Smooth muscle cell (in vitro differentiated cells): ENCODE results near the gene RALGDS. TPM values are rescaled to one million over a fixed set of nuclear protein-coding genes. Genes with fewer than 3 reads are reported as not detected.
"Not testable (repeated sequence)": the region's sequence is repeated elsewhere in the genome, so short reads cannot be mapped to it uniquely, and the experiment has no call there.

Experiments
- DNase-seq: peaks from one replicate; lab custom pipeline; 2025; ENCODE audit not compliant: unreplicated experiment; lab: John Stamatoyannopoulos, UW
- H2AFZ ChIP-seq: fragments of 200-600 bp; sonication (generic); 2 replicates; pipeline ENCODE4 v1.6.0; 2016; ENCODE audit warnings: antibody characterized with exemption, low read depth, mild to moderate bottlenecking
- H3F3A ChIP-seq: fragments of 200-600 bp; sonication (generic); 2 replicates; pipeline ENCODE4 v1.6.0; 2017; ENCODE audit warnings: antibody characterized with exemption, low read depth
- H3K27ac ChIP-seq: fragments of 200-600 bp; sonication (generic); 2 replicates; pipeline ENCODE4 v1.5.1; 2016; ENCODE audit warnings: low read depth, mild to moderate bottlenecking
- H3K27me3 ChIP-seq: fragments of 200-600 bp; sonication (generic); 2 replicates; pipeline ENCODE4 v1.6.1; 2016; ENCODE audit warnings: low read depth, mild to moderate bottlenecking
- H3K36me3 ChIP-seq: fragments of 200-600 bp; sonication (generic); 2 replicates; pipeline ENCODE4 v1.5.1; 2016; ENCODE audit warnings: low read depth
- H3K4me1 ChIP-seq: fragments of 200-600 bp; sonication (generic); 2 replicates; pipeline ENCODE4 v1.5.1; 2016; ENCODE audit warnings: low read depth
- H3K4me2 ChIP-seq: fragments of 200-600 bp; sonication (generic); 2 replicates; pipeline ENCODE4 v1.6.0; 2016; ENCODE audit warnings: mild to moderate bottlenecking
- H3K4me3 ChIP-seq: fragments of 200-600 bp; sonication (generic); 2 replicates; pipeline ENCODE4 v1.5.1; 2016; ENCODE audit warnings: mild to moderate bottlenecking
- H3K79me2 ChIP-seq: fragments of 200-600 bp; sonication (generic); 2 replicates; pipeline ENCODE4 v1.6.0; 2016; ENCODE audit warnings: low read depth, mild to moderate bottlenecking
- H3K9ac ChIP-seq: fragments of 200-600 bp; sonication (generic); 2 replicates; pipeline ENCODE4 v1.6.0; 2016; ENCODE audit warnings: low read depth
- H3K9me3 ChIP-seq: fragments of 200-600 bp; sonication (generic); replicated peaks from 2 replicates; pipeline ENCODE4 v1.5.1; 2016; ENCODE audit warnings: low read depth
- H4K20me1 ChIP-seq: fragments of 200-600 bp; sonication (generic); 2 replicates; pipeline ENCODE4 v1.6.0; 2016; ENCODE audit warnings: low read depth
- WGBS: methylation state at CpG from one replicate; pipeline ENCODE4 v1.1.7; 2016; ENCODE audit warnings: low lambda C conversion rate; 5-methylcytosine and 5-hydroxymethylcytosine counted together
- polyA plus RNA-seq: library from polyadenylated mRNA; unstranded; fragments of >200 nt; fragmentation: Nextera tagmentation; extraction: Ambion mirVana; gene quantifications from 2 replicates; pipeline ENCODE4 v1.2.1, GENCODE V29; 2016
- total RNA-seq: library from RNA; depleted of rRNA; stranded (reverse); fragments of >200 nt; gene quantifications from 2 replicates; pipeline ENCODE4 v1.2.3, GENCODE V29; 2014
- TF ChIP-seq, protein P1 (sequence below): fragments of 200-600 bp; sonication (generic); IDR thresholded peaks from 2 replicates; pipeline ENCODE4 v1.5.1; 2017; ENCODE audit warnings: borderline replicate concordance, mild to moderate bottlenecking, antibody characterized with exemption; ENCODE audit not compliant: insufficient read depth, poor library complexity, severe bottlenecking

RALGDS gene
- total and polyA plus RNA-seq, 2 experiments from 2014 or later: 27.8 to 37.7 TPM

DNA sequence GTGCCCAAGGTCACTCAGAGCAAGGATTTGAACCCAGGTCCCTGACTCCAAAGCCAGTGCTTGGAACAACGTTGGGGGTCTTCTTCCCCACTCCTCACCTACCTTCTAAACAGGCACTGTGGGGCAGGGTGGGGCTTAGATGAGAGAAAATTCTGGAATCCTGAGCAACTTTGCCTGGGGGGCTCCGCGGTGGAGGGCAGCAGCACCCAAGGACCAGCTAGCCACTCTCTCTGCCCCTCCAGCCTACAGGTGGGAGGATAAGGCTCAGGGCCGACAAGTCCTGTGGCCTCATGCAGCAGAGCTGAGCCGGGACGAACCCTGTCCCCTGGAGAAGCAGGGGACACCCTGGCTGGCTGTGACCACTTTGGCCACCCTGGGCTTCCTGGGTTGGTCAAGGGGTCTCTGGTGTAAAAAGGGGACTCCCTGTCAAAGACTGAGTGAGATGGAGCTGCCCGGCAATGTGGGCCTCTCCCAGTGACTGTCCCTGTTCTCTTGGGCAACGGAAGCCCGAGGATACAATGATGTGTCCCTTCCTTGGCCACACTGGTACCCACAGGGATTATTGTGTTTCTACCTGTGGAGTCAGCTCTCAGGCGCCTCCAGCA lies 32.8 kb downstream of the RALGDS start:
- H3K36me3 ChIP-seq: no peaks in the 10 kb centered on the region
- no peaks in the 10 kb centered on the region for H3K79me2 ChIP-seq
- no peak for DNase-seq
- H3K4me2 ChIP-seq: no peak overlapping the region
- H3K9me3 ChIP-seq: no peaks in the 10 kb centered on the region
- H3K4me1 ChIP-seq: no peaks in the 10 kb centered on the region
- TF ChIP-seq, protein P1, sequence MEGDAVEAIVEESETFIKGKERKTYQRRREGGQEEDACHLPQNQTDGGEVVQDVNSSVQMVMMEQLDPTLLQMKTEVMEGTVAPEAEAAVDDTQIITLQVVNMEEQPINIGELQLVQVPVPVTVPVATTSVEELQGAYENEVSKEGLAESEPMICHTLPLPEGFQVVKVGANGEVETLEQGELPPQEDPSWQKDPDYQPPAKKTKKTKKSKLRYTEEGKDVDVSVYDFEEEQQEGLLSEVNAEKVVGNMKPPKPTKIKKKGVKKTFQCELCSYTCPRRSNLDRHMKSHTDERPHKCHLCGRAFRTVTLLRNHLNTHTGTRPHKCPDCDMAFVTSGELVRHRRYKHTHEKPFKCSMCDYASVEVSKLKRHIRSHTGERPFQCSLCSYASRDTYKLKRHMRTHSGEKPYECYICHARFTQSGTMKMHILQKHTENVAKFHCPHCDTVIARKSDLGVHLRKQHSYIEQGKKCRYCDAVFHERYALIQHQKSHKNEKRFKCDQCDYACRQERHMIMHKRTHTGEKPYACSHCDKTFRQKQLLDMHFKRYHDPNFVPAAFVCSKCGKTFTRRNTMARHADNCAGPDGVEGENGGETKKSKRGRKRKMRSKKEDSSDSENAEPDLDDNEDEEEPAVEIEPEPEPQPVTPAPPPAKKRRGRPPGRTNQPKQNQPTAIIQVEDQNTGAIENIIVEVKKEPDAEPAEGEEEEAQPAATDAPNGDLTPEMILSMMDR: no peak
- no peak overlapping the region for H2AFZ ChIP-seq
- H3K27me3 ChIP-seq: no peaks in the 10 kb centered on the region
- no peak overlapping the region for H3K27ac ChIP-seq
- H3K4me3 ChIP-seq: no peak overlapping the region
- 93% methylated on average over 10 of the region's 10 CpGs for WGBS
- H3F3A ChIP-seq: no peaks in the 10 kb centered on the region
- H3K9ac ChIP-seq: no peak overlapping the region
- no peaks in the 10 kb centered on the region for H4K20me1 ChIP-seq

DNA sequence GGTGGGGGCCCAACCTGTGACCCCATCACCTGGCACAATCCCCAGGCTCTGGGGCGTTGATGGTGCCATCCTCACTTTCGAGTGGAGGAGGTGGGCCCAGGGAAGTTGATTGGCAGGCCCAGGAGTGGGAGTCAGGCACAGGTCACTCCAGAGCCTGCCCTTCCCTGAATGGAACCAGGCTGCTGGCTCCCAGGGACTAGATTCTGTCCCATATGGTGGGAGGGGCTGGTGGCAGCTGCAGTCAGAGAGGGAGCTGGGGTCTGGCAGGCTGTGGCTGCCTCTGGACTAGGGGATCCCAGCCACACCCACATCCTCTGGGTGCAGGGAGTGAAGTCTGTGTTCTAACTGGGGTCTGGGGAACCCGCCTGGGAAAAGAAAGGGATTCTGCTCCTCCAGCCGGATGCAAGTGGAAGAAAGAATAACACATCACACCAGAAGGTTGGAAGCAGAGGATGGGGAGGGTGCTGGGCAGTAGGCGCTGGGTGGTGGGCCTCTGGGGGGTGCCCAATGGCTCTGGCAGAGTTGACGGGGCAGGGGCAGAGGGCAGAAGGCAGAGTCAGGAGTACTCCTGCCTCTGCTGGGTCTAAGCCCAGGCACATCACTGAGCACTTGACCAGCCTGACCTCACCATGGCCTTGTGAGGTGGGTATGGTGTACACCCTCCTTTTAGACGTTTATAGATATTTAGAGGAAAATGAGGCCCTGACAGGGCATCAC lies 33.5 kb downstream of the RALGDS start:
- no peaks in the 10 kb centered on the region for H3K79me2 ChIP-seq
- no peaks in the 10 kb centered on the region for H3F3A ChIP-seq
- no peaks in the 10 kb centered on the region for H4K20me1 ChIP-seq
- DNase-seq: no peak
- H3K27ac ChIP-seq: no peak overlapping the region
- no peaks in the 10 kb centered on the region for H3K36me3 ChIP-seq
- H2AFZ ChIP-seq: no peak overlapping the region
- TF ChIP-seq, protein P1: no peak
- H3K9ac ChIP-seq: no peak overlapping the region
- H3K9me3 ChIP-seq: no peaks in the 10 kb centered on the region
- no peak overlapping the region for H3K4me2 ChIP-seq
- H3K4me3 ChIP-seq: no peak overlapping the region
- no peaks in the 10 kb centered on the region for H3K4me1 ChIP-seq
- 89% methylated on average over 7 of the region's 7 CpGs for WGBS
- no peaks in the 10 kb centered on the region for H3K27me3 ChIP-seq

DNA sequence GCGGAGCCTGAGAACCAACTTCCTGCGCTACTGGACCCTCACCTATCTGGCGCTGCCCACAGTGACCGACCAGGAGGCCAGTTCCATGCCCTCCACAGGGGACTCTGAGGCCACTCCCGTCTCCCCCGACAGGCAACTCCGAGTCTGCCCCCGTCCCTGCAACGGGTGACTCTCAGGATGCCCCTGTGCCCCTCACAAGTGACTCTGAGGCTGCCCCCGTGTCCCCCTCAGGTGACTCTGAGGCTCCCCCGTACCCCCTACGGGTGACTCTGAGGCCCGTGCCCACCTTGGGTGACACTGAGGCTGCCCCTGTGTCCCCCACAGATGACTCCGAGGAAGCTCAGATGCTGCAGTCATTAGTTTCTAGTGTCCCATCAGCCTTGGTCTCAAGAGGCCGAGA lies 34.1 kb downstream of the RALGDS start:
- Histone ChIP-seq H3K9me3 (no peaks in the 10 kb centered on the region), H3K9ac (no peak overlapping the region), H3K4me3 (no peak overlapping the region), H3K27me3 (no peaks in the 10 kb centered on the region), H3K4me2 (no peak overlapping the region), H2AFZ (no peak overlapping the region), H3K79me2 (no peaks in the 10 kb centered on the region), H3K27ac (no peak overlapping the region), H3K4me1 (no peaks in the 10 kb centered on the region), H3F3A (no peaks in the 10 kb centered on the region), H3K36me3 (no peaks in the 10 kb centered on the region), H4K20me1 (no peaks in the 10 kb centered on the region)
- TF ChIP-seq, protein P1: no peak
- WGBS: 82% methylated on average over 13 of the region's 15 CpGs
- no peak for DNase-seq

DNA sequence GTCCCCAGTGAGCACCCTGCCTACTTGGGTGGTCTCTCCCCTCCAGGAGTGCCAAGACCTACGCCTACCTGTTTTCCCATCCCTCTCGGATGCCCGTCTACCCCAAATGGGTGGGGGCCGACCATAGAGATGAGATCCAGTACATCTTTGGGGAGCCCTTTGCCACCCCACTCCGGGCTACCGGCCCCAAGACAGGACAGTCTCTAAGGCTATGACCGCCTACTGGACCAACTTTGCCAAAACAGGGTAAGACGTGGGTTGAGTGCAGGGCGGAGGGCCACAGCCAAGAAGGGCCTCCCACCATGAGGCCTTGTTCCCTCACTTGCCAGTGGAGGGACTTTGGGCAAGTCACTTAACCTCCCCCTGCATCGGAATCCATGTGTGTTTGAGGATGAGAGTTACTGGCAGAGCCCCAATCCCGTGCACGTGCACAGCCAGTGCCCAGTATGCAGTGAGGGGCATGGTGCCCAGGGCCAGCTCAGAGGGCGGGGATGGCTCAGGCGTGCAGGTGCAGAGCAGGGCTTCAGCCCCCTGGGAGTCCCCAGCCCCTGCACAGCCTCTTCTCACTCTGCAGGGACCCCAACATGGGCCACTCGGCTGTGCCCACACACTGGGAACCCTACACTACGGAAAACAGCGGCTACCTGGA lies 34.7 kb downstream of the RALGDS start:
- H4K20me1 ChIP-seq: not testable (repeated sequence)

DNA sequence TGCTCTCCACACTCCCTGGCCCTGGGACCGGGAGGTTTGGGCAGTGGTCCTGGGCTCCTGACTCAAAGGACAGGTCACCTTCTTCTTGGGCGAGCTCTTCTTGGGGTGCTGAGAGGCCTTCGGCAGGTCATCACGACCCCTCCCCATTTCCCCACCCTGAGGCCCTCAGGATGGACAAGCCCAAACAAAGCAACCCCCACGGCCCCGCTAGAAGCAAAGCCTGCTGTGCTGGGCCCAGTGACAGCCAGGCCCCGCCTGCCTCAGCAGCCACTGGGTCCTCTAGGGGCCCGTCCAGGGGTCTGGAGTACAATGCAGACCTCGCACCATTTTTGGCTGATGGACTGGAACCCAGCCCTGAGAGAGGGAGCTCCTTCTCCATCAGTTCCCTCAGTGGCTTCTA lies 37.4 kb downstream of the RALGDS start:
- H3K4me2 ChIP-seq, H3F3A ChIP-seq, H3K79me2 ChIP-seq, H3K9ac ChIP-seq, H3K4me3 ChIP-seq, H3K27me3 ChIP-seq, H3K27ac ChIP-seq, H3K9me3 ChIP-seq, H3K36me3 ChIP-seq, DNase-seq, H4K20me1 ChIP-seq, H3K4me1 ChIP-seq, H2AFZ ChIP-seq: not testable (repeated sequence)
- WGBS: 87% methylated on average over 7 of the region's 9 CpGs

More for the DNA sequence above, 34.7 kb downstream of the RALGDS start:
- H2AFZ ChIP-seq, H3K4me1 ChIP-seq, H3K9ac ChIP-seq, H3K27me3 ChIP-seq, H3K36me3 ChIP-seq, DNase-seq, H3K79me2 ChIP-seq, H3K4me3 ChIP-seq, H3K27ac ChIP-seq, H3F3A ChIP-seq, H3K4me2 ChIP-seq, H3K9me3 ChIP-seq: not testable (repeated sequence)
- WGBS: 89% methylated on average over 14 of the region's 17 CpGs

DNA sequence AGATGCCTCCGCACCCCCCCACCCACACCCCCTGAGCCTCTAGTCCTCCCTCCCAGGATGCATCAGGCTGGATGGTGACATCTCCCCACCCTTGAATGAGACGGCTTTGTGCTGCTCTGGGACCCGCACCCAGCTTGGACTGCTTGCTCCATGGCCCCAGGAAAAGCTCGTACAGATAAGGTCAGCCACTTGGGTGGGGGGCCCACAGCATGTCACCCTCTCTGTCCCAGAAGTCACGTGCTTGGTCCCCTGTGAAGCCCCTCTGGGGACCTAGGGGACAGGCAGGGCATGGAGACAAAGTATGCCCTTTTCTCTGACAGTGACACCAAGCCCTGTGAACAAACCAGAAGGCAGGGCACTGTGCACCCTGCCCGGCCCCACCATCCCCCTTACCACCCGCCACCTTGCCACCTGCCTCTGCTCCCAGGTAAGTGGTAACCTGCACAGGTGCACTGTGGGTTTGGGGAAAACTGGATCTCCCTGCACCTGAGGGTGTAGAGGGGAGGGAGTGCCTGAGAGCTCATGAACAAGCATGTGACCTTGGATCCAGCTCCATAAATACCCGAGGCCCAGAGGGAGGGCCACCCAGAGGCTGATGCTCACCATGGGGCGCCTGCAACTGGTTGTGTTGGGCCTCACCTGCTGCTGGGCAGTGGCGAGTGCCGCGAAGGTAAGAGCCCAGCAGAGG lies 38.9 kb downstream of the RALGDS start:
- H3K4me1 ChIP-seq, H3K27me3 ChIP-seq, H3K36me3 ChIP-seq, H2AFZ ChIP-seq, H4K20me1 ChIP-seq, DNase-seq, H3K9ac ChIP-seq, H3K4me3 ChIP-seq, H3K27ac ChIP-seq, H3K79me2 ChIP-seq, H3F3A ChIP-seq, H3K9me3 ChIP-seq, H3K4me2 ChIP-seq: not testable (repeated sequence)
- 98% methylated on average over 7 of the region's 12 CpGs for WGBS
